Hepatocyte (in vitro differentiated cells): Measurements from ENCODE around the gene TTC9C.

Experiments
- CTCF ChIP-seq: fragments of 200-600 bp; sonication (generic); IDR thresholded peaks from 2 replicates; pipeline ENCODE4 v1.5.1; 2016; ENCODE audit warnings: antibody characterized with exemption, mild to moderate bottlenecking; ENCODE audit not compliant: poor library complexity
- EZH2 ChIP-seq: fragments of 200-600 bp; sonication (generic); IDR thresholded peaks from 2 replicates; pipeline ENCODE4 v1.6.1; 2016; ENCODE audit warnings: antibody characterized with exemption, mild to moderate bottlenecking, borderline replicate concordance
- EZH2phosphoT487 ChIP-seq: fragments of 200-600 bp; sonication (generic); IDR thresholded peaks from one replicate; pipeline ENCODE4 v1.6.1; 2018; ENCODE audit warnings: antibody characterized with exemption, mild to moderate bottlenecking, low read depth, moderate library complexity; ENCODE audit not compliant: unreplicated experiment, severe bottlenecking

GRCh38 chr11:62747475-62748160, 19.3 kb downstream of the TTC9C start:
- TF ChIP-seq CTCF, result no peak
- TF ChIP-seq EZH2phosphoT487, result no peak
- TF ChIP-seq EZH2, result no peak
